Neural crest cell (in vitro differentiated cells): Measurements from ENCODE around the gene JSRP1. TPM values are rescaled to one million over a fixed set of nuclear protein-coding genes. Genes with fewer than 3 reads are reported as not detected.

Source experiments
- DNase-seq: peaks from one replicate; pipeline ENCODE4 v3.0.0; 2021; ENCODE audit warnings: low read depth, mixed read lengths, low spot score
- H3K27ac Mint-ChIP-seq: one replicate; pipeline ENCODE4 v1.8.0; 2021; ENCODE audit warnings: mild to moderate bottlenecking, mixed read lengths; ENCODE audit not compliant: unreplicated experiment
- H3K27me3 Mint-ChIP-seq: 2 replicates; pipeline ENCODE4 v1.8.0; 2021; ENCODE audit warnings: low read depth, mild to moderate bottlenecking, mixed read lengths
- H3K36me3 Mint-ChIP-seq: 2 replicates; pipeline ENCODE4 v1.8.0; 2021; ENCODE audit warnings: low read depth, mild to moderate bottlenecking, mixed read lengths
- H3K4me1 Mint-ChIP-seq: 2 replicates; pipeline ENCODE4 v1.8.0; 2021; ENCODE audit warnings: mixed read lengths
- H3K4me3 Mint-ChIP-seq: one replicate; pipeline ENCODE4 v1.8.0; 2021; ENCODE audit warnings: mild to moderate bottlenecking, mixed read lengths
- H3K9me3 Mint-ChIP-seq: 2 replicates; pipeline ENCODE4 v1.8.0; 2021; ENCODE audit warnings: mixed read lengths
- total RNA-seq: library from RNA; stranded (reverse); gene quantifications from 2 replicates; pipeline ENCODE4 v1.2.1, GENCODE V29; 2021
- TF ChIP-seq, protein P1 (sequence below): fragments of 200-600 bp; sonication (generic); conservative IDR thresholded peaks from 2 replicates; pipeline ENCODE4 v1.5.0; 2021; ENCODE audit warnings: antibody characterized with exemption, mild to moderate bottlenecking

JSRP1 gene
- total RNA-seq, 1 donor from 2014 or later = 0.40 TPM

DNA sequence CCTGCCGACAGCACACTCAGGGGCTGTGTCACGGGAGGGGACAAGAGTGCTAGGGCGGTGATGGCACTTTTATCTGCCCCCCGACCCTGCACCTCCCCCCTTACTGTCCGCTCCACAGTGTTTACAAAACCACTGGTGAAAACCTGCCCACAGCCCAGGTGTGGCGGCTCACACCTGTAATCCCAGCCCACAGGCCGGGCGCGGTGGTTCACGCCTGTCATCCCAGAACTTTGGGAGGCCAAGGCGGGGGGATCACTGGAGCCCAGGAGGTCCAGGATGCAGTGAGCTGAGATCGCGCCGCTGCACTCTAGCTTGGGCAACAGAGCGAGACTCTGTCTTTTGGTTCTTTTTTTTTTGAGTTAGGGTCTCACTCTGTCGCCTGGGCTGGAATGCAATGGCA, 39.9 kb upstream of the JSRP1 start:
- H3K27ac Mint-ChIP-seq = no peak overlapping the region
- TF ChIP-seq, protein P1, sequence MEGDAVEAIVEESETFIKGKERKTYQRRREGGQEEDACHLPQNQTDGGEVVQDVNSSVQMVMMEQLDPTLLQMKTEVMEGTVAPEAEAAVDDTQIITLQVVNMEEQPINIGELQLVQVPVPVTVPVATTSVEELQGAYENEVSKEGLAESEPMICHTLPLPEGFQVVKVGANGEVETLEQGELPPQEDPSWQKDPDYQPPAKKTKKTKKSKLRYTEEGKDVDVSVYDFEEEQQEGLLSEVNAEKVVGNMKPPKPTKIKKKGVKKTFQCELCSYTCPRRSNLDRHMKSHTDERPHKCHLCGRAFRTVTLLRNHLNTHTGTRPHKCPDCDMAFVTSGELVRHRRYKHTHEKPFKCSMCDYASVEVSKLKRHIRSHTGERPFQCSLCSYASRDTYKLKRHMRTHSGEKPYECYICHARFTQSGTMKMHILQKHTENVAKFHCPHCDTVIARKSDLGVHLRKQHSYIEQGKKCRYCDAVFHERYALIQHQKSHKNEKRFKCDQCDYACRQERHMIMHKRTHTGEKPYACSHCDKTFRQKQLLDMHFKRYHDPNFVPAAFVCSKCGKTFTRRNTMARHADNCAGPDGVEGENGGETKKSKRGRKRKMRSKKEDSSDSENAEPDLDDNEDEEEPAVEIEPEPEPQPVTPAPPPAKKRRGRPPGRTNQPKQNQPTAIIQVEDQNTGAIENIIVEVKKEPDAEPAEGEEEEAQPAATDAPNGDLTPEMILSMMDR = no peak
- no peak for DNase-seq
- H3K27me3 Mint-ChIP-seq = peaks cover 37% of the 10 kb centered on the region
- H3K4me1 Mint-ChIP-seq = peaks cover 4% of the 10 kb centered on the region
- no peaks in the 10 kb centered on the region for H3K36me3 Mint-ChIP-seq
- H3K9me3 Mint-ChIP-seq = no peaks in the 10 kb centered on the region
- no peak overlapping the region for H3K4me3 Mint-ChIP-seq

DNA sequence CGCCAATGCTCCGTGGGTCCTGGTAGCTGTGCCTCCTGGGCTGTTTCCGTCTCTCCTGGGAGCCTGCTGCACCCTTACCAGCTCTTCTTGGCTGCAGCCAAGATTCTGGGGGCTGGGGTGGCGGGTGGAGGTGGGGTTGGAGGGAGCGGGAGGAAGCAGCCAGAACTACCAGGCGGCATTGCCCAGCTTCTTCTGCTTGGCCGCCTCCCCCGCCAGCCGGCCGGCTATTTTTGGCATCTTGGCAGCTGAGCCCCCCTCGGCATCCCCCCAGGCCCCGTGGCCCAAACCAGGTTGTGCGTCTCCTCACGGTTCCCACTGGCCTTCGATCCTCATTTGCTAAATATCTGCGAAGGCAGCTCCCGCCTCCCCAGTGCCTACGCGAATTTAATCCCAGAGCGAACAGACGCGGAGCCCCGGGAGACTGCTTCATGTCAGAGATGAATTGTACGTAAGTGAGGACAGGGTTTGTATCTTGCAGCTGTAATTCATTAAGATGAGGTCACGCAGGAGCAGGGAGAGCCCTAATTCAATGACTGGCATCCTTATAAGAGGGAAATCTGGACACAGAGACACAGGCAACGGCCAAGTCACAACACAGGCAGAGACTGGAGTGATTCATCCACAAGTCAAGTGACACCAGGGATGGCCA, 38.6 kb upstream of the JSRP1 start:
- TF ChIP-seq, protein P1 = no peak
- H3K27me3 Mint-ChIP-seq = peaks cover 48% of the 10 kb centered on the region
- H3K36me3 Mint-ChIP-seq = no peaks in the 10 kb centered on the region
- H3K9me3 Mint-ChIP-seq = no peaks in the 10 kb centered on the region
- H3K4me1 Mint-ChIP-seq = peaks cover 4% of the 10 kb centered on the region
- DNase-seq = no peak
- peak overlapping the region; percentile 24 for H3K4me3 Mint-ChIP-seq
- H3K27ac Mint-ChIP-seq = no peak overlapping the region

DNA sequence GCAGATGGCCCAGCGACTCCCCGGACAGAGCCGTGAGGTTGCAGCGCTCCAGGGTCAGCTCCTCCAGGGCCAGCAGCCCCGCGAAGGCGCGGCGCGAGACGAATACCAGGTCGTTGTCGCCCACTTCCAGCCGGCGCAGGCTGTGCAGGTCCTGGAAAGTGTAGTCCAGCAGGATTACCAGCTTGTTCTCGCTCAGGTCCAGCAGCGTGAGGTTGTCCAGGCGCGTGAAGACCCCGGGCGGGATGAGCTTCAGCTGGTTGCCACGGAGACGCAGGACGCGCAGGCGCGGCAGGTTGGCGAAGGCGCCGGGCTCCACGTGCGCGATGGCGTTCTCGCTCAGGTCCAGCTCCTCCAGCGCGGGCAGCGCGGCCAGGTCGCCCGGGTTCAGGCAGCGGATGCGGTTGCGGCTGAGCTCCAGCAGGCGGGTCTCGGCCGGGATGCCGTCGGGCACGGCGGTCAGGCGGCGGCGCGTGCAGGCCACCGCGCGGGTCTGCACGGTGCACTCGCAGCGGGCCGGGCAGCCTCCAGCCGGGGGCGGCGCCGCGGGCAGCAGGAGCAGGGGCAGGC, 35.1 kb upstream of the JSRP1 start:
- DNase-seq = peak; percentile 62
- Mint-ChIP-seq H3K27me3 (peaks cover 81% of the 10 kb centered on the region), H3K4me3 (no peak overlapping the region), H3K9me3 (no peaks in the 10 kb centered on the region), H3K4me1 (peaks cover 10% of the 10 kb centered on the region), H3K27ac (no peak overlapping the region), H3K36me3 (peaks cover 4% of the 10 kb centered on the region)
- TF ChIP-seq, protein P1 = no peak

DNA sequence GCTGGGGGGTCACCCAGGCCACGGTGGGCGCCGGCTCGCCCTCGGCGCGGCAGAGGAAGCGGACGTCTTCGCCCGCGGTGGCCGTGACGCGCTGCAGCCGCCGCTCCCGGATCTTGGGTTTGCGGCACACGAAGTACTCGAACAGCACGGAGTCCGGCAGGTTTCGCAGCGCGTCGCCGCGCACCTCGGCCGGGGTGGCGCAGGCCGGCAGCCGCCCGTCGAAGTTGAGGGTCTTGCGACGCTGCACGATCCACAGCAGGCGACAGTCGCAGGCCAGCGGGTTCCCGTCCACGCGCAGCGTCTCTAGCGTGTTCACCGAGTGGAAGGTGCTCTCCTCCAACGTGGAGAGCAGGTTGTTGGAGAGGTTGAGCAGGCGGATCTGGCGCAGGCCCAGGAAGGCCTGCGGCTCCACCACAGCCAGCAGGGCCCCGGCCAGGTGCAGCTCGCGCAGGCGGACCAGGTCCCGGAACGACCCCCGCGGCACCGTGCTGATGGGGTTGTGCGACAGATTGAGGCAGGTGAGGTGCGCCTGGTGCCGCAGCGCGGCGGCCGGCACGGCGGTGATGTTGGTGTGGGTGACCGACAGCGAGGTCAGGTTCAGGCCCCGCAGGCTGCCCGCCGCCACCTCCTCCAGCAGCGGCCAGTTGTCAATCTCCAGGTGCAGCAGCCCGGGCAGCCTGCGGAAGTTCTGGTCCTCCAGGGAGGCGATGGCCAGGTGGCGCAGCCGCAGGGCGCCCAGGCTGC, 34.4 kb upstream of the JSRP1 start:
- H3K36me3 Mint-ChIP-seq = peaks cover 4% of the 10 kb centered on the region
- DNase-seq = no peak
- peaks cover 84% of the 10 kb centered on the region for H3K27me3 Mint-ChIP-seq
- peaks cover 10% of the 10 kb centered on the region for H3K4me1 Mint-ChIP-seq
- no peaks in the 10 kb centered on the region for H3K9me3 Mint-ChIP-seq
- H3K4me3 Mint-ChIP-seq = no peak overlapping the region
- no peak overlapping the region for H3K27ac Mint-ChIP-seq
- TF ChIP-seq, protein P1 = no peak

DNA sequence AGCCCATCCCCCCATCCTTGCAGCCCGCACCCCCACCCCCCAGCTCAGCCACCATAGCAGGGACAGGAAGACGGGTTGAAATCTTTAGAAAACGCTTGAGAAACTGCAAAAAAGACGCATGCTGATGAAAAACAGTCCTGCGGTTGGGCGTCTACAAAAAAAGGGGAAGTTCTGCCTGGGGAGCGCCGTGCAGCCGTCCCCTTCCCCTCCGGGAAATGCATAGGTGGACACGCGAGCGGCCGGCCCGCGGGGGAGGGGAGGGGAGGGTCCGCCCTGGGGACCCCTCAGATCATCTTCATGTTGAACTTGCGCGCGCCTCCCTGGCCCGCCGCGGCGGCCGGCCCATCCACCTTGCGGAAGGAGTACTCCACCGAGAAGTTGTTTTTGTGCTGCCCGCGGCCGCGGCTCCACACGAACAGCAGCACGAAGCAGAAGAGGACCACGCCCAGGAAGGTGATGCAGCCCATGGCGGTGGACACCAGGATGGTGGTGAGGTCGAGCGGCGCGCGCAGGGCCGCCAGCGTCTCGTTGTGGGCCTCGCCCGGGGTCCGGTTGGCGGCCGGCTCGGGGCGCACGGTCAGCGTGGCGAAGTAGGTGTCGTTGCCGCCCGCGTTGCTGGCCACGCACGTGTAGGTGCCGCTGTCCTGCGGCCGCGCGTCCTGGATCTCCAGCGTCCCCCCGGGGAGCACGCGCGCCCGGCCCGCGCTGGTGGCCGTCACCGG, 33.7 kb upstream of the JSRP1 start:
- no peak overlapping the region for H3K27ac Mint-ChIP-seq
- TF ChIP-seq, protein P1 = no peak
- H3K4me3 Mint-ChIP-seq = no peak overlapping the region
- peaks cover 4% of the 10 kb centered on the region for H3K36me3 Mint-ChIP-seq
- H3K27me3 Mint-ChIP-seq = peaks cover 80% of the 10 kb centered on the region
- peaks cover 6% of the 10 kb centered on the region for H3K4me1 Mint-ChIP-seq
- no peak for DNase-seq
- no peaks in the 10 kb centered on the region for H3K9me3 Mint-ChIP-seq
